ENCODE data around the gene AGR2. TPM values are rescaled to one million over a fixed set of nuclear protein-coding genes. Genes with fewer than 3 reads are reported as not detected.
"Not testable (repeated sequence)": the region's sequence is repeated elsewhere in the genome, so short reads cannot be mapped to it uniquely, and the experiment has no call there.

Gene AGR2
- total RNA-seq, 1 donor from 2014 or later, result not detected

DNA sequence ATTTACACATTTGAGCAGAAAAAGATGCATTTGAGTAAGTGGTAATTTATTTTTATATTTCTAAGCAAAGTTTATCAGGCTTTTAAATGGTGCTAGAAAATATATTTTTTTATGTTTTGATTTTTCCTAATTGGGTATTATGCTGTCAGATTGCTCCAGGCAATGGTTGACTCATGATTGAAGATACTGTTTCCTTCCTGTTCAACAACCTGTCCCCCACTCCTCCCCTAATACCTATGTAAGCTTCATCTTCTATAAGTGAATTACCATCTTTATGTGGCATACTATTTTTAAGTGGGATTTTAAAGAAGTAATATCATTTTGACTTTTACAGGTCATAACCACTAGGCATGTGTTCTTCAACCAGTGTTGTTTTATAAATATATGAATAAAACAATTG, 29.8 kb downstream of the AGR2 start:
- DNase-seq, result no peak
- H3K27ac ChIP-seq (replicated peaks), result no peak overlapping the region
- no peak overlapping the region for H3K4me3 ChIP-seq
- peaks cover 12% of the 10 kb centered on the region for H3K4me1 ChIP-seq
- H3K36me3 ChIP-seq, result no peaks in the 10 kb centered on the region
- H3K27me3 ChIP-seq (ENCODE audit: low read depth), result no peaks in the 10 kb centered on the region
- intact Hi-C loops (cut with micrococcal nuclease), result no loop called here
- H3K9me3 ChIP-seq (replicated peaks), result no peaks in the 10 kb centered on the region
- TF ChIP-seq, protein P1, sequence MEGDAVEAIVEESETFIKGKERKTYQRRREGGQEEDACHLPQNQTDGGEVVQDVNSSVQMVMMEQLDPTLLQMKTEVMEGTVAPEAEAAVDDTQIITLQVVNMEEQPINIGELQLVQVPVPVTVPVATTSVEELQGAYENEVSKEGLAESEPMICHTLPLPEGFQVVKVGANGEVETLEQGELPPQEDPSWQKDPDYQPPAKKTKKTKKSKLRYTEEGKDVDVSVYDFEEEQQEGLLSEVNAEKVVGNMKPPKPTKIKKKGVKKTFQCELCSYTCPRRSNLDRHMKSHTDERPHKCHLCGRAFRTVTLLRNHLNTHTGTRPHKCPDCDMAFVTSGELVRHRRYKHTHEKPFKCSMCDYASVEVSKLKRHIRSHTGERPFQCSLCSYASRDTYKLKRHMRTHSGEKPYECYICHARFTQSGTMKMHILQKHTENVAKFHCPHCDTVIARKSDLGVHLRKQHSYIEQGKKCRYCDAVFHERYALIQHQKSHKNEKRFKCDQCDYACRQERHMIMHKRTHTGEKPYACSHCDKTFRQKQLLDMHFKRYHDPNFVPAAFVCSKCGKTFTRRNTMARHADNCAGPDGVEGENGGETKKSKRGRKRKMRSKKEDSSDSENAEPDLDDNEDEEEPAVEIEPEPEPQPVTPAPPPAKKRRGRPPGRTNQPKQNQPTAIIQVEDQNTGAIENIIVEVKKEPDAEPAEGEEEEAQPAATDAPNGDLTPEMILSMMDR (IDR thresholded peaks at IDR 0.05; ENCODE audit: borderline replicate concordance), result no peak

DNA sequence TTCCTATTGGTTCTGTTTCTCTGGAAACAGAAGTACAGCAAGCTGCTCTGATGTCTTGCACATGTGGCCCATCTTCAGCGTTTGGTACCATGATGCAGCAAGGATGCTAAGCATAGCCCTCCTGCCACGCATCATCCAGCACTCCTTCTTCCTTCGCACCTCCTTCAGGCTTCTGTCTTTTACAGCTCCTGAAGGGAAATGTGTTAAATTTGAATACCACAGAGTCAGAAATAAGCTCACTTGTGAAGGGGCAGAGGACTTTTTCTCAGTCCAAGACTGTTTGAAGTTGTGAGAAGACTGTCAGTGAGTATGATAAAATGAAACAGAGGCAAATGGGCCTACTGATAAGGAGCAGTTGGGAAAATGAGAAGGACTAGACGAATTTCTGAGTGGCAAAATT, 30.5 kb downstream of the AGR2 start:
- TF ChIP-seq, protein P1 (IDR thresholded peaks at IDR 0.05; ENCODE audit: borderline replicate concordance), result no peak
- Histone ChIP-seq H3K27me3 (ENCODE audit: low read depth) (no peaks in the 10 kb centered on the region), H3K9me3 (replicated peaks) (no peaks in the 10 kb centered on the region), H3K36me3 (no peaks in the 10 kb centered on the region), H3K4me3 (no peak overlapping the region), H3K27ac (replicated peaks) (no peak overlapping the region), H3K4me1 (peaks cover 12% of the 10 kb centered on the region)
- intact Hi-C loops (cut with micrococcal nuclease), result no loop called here
- no peak for DNase-seq

DNA sequence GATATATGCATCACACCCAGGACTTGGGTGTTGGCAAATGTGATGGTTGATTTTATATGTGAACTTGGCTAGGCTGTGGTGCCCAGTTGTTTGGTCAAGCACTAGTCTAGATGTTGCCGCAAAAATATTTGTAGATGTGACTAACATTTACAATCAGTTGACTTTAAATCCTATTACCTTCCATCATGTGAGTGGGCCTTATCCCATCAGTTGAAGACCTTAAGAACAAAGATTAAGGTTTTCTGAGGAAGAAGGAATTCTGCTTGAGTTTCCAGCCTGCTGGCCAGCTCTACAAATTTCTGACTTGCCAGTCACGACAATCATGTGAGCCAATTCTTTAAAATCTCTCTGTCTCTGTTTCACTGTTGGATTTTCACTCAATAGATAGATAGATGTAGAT, 30.9 kb downstream of the AGR2 start:
- Histone ChIP-seq H3K27ac (replicated peaks) (no peak overlapping the region), H3K27me3 (ENCODE audit: low read depth) (no peaks in the 10 kb centered on the region), H3K36me3 (no peaks in the 10 kb centered on the region), H3K4me3 (no peak overlapping the region), H3K9me3 (replicated peaks) (no peaks in the 10 kb centered on the region), H3K4me1 (peaks cover 12% of the 10 kb centered on the region)
- intact Hi-C loops (cut with micrococcal nuclease), result no loop called here
- TF ChIP-seq, protein P1 (IDR thresholded peaks at IDR 0.05; ENCODE audit: borderline replicate concordance), result no peak
- DNase-seq, result no peak

DNA sequence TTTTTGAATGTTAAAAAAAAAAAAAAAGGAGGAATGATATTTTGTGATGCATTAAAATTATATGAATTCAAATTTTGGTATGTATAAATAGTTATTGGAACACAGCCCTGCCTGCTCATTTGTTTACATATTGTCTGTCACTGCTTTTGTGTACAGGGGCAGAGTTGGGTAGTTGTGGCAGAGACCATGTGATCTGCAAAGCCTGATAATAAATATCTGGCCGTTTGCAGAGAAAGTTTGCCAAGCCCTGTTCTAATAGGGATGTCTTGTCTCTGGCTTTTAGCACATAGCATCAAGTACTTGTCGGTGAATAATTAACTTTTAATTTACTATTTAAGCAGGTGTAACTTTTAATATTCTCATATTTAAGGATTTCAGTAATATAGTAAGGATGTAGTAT, 31.5 kb downstream of the AGR2 start:
- TF ChIP-seq, protein P1 (IDR thresholded peaks at IDR 0.05; ENCODE audit: borderline replicate concordance), result no peak
- intact Hi-C loops (cut with micrococcal nuclease), result no loop called here
- Histone ChIP-seq H3K27me3 (ENCODE audit: low read depth) (no peaks in the 10 kb centered on the region), H3K36me3 (no peaks in the 10 kb centered on the region), H3K4me1 (peaks cover 12% of the 10 kb centered on the region), H3K27ac (replicated peaks) (no peak overlapping the region), H3K9me3 (replicated peaks) (no peaks in the 10 kb centered on the region), H3K4me3 (no peak overlapping the region)
- DNase-seq, result no peak

DNA sequence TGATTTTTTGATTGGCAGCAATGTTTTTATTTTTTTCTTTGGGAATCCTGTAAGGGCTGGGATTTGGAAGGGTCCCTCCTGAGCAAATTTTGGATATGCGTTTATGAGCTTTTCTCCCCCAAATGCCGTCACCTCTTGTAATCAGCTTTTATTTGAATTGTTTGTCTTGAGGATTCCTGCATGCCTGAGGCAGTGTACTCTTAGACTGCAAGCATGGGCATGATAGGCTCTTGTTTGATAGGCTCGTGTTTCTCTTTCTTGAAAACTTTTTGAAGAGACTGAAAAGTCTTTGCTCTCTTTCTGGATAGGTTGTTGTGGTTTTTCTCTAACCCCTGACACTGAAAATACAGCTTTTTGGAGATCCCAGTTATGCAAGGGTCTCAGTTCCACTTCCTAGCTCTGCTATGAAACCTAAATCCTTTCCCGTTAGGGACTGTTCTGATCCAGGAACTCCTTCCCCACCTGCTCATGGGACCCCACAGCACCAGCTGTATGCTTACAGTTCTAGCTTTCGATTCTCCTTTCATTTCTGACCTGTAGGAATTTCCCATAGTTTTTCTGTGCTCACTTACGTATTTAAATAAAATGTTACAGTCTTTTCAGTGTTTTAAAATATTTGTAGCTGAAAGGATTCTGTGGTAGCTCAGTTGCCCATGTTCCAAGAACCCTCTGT, 34.0 kb downstream of the AGR2 start:
- Histone ChIP-seq H3K27me3 (ENCODE audit: low read depth) (no peaks in the 10 kb centered on the region), H3K4me1 (peaks cover 16% of the 10 kb centered on the region), H3K27ac (replicated peaks) (no peak overlapping the region), H3K4me3 (no peak overlapping the region), H3K36me3 (no peaks in the 10 kb centered on the region), H3K9me3 (replicated peaks) (no peaks in the 10 kb centered on the region)
- no peak for DNase-seq
- intact Hi-C loops (cut with micrococcal nuclease), result no loop called here
- TF ChIP-seq, protein P1 (IDR thresholded peaks at IDR 0.05; ENCODE audit: borderline replicate concordance), result no peak

DNA sequence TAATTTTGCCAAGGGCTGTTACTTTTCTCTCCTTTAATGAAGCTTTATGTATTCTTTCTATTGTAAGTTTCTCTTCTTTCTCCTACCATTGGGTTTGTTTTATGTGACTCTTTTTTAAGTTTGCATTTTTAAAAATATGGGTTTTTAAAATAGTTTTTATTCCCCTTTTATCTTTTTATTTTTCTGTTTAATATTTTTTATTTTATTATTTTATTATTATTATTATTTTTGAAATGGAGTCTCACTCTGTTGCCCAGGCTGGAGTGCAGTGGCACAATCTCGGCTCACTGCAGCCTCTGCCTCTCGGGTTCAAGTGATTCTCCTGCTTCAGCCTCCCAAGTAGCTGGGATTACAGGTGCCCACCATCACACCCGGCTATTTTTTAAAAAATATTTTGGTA, 34.8 kb downstream of the AGR2 start:
- H3K27ac ChIP-seq (replicated peaks); H3K9me3 ChIP-seq (replicated peaks); intact Hi-C loops (cut with micrococcal nuclease); H3K27me3 ChIP-seq (ENCODE audit: low read depth); DNase-seq; H3K4me3 ChIP-seq; H3K36me3 ChIP-seq: not testable (repeated sequence)
- peaks cover 20% of the 10 kb centered on the region for H3K4me1 ChIP-seq

All from left ventricle myocardium inferior (tissue), 1 donor.